ENCODE data around the gene RGSL1. TPM values are rescaled to one million over a fixed set of nuclear protein-coding genes. Genes with fewer than 3 reads are reported as not detected.

The RGSL1 gene
- total and polyA plus RNA-seq, 9 of the 15 experiments (the other 6 are each of a cell fraction or from before 2014, with no cell fraction given) = 0.03 TPM; not detected in 8

GRCh38 chr1:182441719-182442118 is 8.2 kb upstream of the RGSL1 start (continued):
- TF ChIP-seq ARID4B (CRISPR knock-in tag; IDR thresholded peaks at IDR 0.05) (no peak), MXD1 (CRISPR knock-in tag; IDR thresholded peaks at IDR 0.05; ENCODE audit: borderline replicate concordance, poor library complexity, severe bottlenecking) (no peak), SIRT6 (IDR thresholded peaks at IDR 0.05; ENCODE audit: low read depth, low read length) (no peak), IRF9 (tag; IDR thresholded peaks at IDR 0.05) (no peak), PHB (CRISPR knock-in tag; IDR thresholded peaks at IDR 0.05) (no peak)
